Subcutaneous adipose tissue (tissue), 4 donors: ENCODE measurements around the gene IQCF2. TPM values are rescaled to one million over a fixed set of nuclear protein-coding genes. Genes with fewer than 3 reads are reported as not detected.

Experiments
- total RNA-seq, 4 donors: library from RNA; depleted of rRNA; stranded (reverse); fragments of >200 nt; gene quantifications; one replicate each; pipeline ENCODE4 v1.1.0, GENCODE V29; 2016
- TF ChIP-seq, protein P1 (sequence below): fragments of 450-650 bp; IDR thresholded peaks from one replicate; pipeline ENCODE4 v1.5.1; 2016; ENCODE audit warnings: low read depth, mild to moderate bottlenecking, control low read depth, antibody characterized with exemption, moderate library complexity

IQCF2 gene
- total RNA-seq, 4 donors from 2014 or later, result not detected

DNA sequence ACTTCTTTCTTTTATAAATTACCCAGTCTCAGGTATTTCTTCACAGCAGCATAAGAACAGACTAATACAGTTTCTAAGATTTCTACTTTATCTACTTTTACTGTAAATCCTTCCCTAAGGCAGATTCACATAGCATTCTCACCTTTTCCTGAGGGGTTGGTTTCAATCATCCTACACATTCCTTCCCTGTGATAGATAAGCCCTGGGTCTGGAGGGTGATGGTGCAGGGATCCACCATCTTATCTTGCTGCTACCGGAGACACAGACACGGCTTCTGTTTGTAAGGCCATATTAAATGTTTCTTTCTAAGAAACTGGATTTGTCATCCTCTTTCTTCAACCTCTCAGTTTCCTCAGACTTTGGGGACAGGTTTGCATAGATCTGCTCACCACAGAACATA is 7.9 kb downstream of the IQCF2 start:
- TF ChIP-seq, protein P1, sequence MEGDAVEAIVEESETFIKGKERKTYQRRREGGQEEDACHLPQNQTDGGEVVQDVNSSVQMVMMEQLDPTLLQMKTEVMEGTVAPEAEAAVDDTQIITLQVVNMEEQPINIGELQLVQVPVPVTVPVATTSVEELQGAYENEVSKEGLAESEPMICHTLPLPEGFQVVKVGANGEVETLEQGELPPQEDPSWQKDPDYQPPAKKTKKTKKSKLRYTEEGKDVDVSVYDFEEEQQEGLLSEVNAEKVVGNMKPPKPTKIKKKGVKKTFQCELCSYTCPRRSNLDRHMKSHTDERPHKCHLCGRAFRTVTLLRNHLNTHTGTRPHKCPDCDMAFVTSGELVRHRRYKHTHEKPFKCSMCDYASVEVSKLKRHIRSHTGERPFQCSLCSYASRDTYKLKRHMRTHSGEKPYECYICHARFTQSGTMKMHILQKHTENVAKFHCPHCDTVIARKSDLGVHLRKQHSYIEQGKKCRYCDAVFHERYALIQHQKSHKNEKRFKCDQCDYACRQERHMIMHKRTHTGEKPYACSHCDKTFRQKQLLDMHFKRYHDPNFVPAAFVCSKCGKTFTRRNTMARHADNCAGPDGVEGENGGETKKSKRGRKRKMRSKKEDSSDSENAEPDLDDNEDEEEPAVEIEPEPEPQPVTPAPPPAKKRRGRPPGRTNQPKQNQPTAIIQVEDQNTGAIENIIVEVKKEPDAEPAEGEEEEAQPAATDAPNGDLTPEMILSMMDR, result no peak

DNA sequence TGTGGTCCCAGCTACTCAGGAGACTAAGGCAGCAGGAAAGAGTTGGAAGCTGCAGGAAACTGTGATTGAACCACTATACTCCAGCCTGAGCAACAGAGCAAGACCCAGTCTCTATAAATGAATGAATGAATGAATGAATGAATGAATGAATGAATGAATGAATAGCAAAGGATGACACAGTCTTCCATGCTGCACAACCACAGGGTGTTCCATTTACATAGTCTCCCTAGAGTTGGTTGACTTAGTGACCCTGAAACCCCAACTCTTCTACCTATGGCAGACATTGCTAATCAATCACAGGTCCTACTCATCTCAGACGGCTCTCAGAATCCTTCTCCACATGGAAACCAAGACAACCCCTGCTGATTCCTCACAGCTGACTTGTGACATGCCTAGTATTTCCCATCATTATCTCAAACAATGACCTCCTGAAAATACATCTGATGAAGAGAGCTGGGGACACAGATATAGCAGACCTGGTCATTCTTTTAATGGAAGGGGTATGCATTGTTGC is 11.9 kb downstream of the IQCF2 start:
- TF ChIP-seq, protein P1, result no peak

DNA sequence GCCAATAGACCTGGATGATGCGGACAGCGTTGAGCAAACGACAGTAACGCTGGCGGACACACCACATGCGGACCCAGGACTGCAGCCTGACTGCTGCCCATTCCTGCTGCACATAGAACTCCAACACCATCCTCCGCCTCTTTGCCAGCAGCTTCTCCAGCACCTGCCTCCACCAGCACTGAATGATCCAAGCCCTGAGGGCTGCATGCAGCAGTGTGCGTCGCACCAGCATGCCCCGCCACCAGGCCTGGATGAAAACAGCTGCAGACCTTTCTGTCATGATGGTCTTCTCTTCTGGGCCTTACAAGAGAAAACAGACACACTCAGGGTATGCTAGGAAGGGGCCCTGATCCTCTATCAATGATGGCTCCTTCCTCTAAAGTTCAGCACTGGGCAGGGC is 12.5 kb downstream of the IQCF2 start:
- TF ChIP-seq, protein P1, result no peak

DNA sequence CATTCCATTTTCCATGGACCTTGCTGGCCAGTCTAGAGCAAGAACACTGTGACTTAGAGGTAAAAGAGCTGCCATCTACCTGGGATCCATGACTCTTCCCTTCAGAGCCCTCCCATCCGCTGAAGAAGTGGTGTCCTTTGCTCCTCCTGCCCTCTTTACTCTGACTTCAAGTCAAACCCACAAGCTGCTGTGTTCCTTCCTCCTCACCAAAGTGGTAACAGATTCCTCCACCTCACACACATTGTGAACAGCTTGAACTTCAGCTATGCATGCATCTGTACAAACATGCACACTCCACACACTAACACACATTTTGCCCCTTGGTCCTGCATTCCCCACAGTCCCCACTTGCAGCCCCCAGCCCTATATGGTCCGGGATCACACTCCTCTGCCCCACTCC is 13.0 kb downstream of the IQCF2 start:
- TF ChIP-seq, protein P1, result no peak

DNA sequence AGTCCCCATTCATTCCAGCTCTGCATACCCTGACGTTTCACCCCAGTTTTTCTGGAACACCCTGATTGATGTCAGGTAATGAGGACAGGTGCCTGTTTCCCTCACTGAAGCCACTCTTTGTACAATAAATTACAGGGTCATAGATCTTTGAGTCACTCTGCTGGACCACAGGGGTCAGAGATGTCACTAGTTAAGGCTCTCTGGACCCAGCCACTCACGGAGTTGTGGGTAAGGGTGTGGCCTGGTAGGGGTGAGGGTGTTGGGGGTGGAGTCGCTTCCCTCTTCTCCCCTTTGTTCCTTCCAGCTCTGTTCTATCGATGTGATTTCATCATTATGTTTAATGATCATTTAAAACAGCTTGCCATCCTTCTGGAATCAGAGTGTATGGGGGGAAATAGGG is 13.5 kb downstream of the IQCF2 start:
- TF ChIP-seq, protein P1, result no peak

DNA sequence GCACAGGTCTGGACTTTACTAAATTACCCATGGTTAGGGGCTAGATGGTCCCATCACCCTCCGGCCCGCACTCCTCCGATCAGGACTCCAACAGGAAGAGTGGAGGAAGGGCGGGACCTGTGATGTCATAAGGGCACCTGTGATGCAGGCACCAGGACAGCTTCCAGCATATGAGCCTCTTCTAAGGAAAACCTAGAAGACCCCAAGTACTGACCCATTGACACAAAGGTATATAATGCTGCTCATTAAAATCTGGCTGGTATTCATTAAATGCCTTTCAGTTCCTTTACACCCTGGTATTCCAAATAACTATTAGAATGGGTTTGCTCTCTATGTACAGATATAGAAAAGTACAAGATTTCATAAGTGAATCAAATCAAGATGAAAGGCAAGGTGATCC is 14.1 kb downstream of the IQCF2 start, which contains the start of gene IQCF5:
IQCF5 (minus strand) TSS at position 101 of the 400 bp plus-strand sequence; CDS start at position 31, 70 bp downstream.
- TF ChIP-seq, protein P1, result no peak

DNA sequence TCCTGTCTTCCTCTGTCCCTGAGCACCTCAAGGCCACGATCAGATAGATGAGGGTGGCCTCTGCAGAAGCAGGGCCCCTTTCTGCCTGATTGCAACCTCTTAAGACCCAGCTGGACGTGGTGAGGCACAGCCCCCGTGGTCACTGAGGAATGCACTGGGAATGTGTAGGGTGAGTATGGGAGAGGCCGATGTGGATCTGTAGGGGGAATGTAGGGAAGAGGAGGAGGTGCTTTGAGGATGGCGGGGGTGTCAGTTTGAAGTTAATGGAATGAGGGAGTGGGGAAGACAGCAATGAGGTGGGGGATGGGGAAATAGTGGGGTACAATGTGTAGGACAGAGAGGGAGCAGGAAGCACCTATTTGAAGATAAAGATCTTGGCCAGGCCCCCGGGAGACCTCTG is 14.8 kb downstream of the IQCF2 start:
- TF ChIP-seq, protein P1, result no peak

DNA sequence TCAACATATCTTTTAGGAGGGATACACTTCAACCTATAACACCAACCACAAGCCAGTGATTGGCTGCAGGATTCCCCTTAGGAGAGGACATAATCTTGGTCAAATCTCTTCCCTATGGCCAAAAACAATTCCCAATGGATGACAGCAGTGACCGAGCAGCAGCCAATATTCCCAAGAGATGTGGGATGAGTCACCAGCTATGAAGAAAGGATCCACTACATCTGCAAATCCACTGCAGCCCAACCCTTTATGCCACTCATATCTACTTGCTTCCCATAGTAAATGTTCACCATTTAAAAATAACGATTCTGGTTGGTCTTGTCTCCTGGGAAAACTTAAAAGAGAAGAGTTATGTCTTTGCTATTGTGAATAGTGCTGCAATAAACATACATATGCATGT is 18.5 kb downstream of the IQCF2 start:
- TF ChIP-seq, protein P1, result no peak
